GM19455 (cell line): Measurements from ENCODE around the gene MUC12.
"Not testable (repeated sequence)": the region's sequence is repeated elsewhere in the genome, so short reads cannot be mapped to it uniquely, and the experiment has no call there.

Source experiments
- ATAC-seq: cut with Tn5 transposase; IDR thresholded peaks from one replicate; pipeline ENCODE4 v1.9.1; 2021; ENCODE audit not compliant: unreplicated experiment

MUC12 gene

GRCh38 chr7:101059620-101059942 is 90.2 kb downstream of the MUC12 start:
- ATAC-seq: no peak

DNA sequence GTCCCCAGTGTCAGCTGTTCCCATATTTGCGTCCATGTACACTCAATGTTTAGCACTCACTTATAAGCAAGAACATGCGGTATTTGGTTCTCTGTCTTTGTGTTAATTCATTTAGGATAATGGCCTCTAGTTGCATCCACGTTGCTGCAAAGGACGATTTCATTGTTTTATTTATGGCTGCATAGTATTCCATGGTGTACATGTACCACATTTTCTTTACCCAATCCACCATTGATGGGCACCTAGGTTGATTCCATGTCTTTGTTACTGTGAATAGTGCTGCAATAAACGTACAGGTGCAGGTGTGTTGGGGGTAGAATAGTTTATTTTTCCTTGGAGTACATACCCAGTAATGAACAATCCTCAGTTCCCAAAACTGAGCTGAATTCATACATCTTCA is 91.6 kb downstream of the MUC12 start:
- ATAC-seq: no peak

DNA sequence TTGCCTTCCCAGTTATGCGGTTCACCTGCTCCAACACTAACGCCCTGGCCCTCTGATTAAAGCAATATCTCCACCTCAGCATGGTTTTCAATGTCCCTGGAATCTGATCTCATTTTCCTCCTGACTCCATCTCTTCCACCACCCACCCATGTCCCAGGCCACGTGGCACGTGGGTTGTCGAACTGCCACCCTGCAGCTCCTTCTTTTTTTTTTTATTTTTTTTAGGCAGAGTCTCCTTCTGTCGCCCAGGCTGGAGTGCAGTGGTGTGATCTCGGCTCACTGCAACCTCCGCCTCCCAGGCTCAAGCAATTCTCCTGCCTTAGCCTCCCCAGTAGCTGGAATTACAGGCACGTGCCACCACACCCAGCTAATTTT is 94.8 kb downstream of the MUC12 start:
- ATAC-seq: not testable (repeated sequence)

- not testable (repeated sequence) for ATAC-seq
Measured at GRCh38 chr7:101065162-101065561, 95.8 kb downstream of the MUC12 start.

DNA sequence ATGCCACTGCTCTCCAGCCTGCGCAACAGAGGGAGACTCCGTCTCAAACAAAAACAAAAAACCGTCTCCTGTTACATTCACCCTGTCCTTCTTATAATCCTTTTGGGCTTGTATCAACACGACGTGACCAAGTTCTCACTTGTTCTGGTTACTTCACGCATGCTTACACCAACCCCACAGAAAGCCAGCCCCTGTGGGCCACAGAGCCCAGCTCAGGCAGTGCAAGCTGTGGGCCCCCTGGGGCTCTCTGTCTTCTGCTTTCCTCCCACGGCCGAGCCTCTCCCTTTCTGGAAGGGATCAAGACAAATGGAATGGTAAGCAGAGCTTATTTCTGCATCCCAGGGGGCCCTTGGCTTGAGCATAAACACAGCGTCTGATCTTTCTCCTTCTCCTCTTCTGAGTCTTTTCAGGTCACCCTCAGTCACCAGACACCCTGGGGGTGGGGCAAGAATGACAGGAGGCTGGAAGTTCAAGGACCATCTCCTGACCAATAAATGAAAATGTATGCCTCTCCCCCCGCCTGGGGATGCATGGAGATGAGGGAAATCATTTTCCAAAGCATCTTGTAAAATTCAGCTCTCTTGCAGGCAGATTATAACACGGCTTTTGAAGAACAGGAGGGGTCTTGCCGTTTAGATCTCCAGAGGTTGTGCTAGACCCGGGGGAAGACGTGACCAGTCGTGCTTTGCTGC is 96.9 kb downstream of the MUC12 start:
- no peak for ATAC-seq

GRCh38 chr7:101066833-101067177 is 97.4 kb downstream of the MUC12 start:
- ATAC-seq: no peak

- no peak for ATAC-seq
Measured at GRCh38 chr7:101068401-101068800, 99.0 kb downstream of the MUC12 start.
